Effector CD8-positive, alpha-beta T cell (primary cell): ENCODE results near the gene PDZD8.
"Not testable (repeated sequence)": the region's sequence is repeated elsewhere in the genome, so short reads cannot be mapped to it uniquely, and the experiment has no call there.

Experiments used
- DNase-seq: peaks from one replicate; lab custom pipeline; 2025; lab: John Stamatoyannopoulos, UW

Gene PDZD8

GRCh38 chr10:117348236-117348635 is 27.0 kb downstream of the PDZD8 start:
- DNase-seq, result no peak

GRCh38 chr10:117346574-117346973 is 28.7 kb downstream of the PDZD8 start:
- DNase-seq, result no peak

GRCh38 chr10:117345143-117345542 is 30.1 kb downstream of the PDZD8 start:
- DNase-seq, result no peak

- DNase-seq, result no peak
Measured at GRCh38 chr10:117342641-117343040, 32.6 kb downstream of the PDZD8 start.

- no peak for DNase-seq
Measured at GRCh38 chr10:117341061-117341460, 34.2 kb downstream of the PDZD8 start.

- no peak for DNase-seq
Measured at GRCh38 chr10:117339979-117340378, 35.3 kb downstream of the PDZD8 start.

- no peak for DNase-seq
Measured at GRCh38 chr10:117339578-117339977, 35.7 kb downstream of the PDZD8 start.

GRCh38 chr10:117334926-117335325 is 40.3 kb downstream of the PDZD8 start:
- DNase-seq, result no peak

GRCh38 chr10:117334066-117334465 is 41.2 kb downstream of the PDZD8 start:
- no peak for DNase-seq

- DNase-seq, result no peak
Measured at GRCh38 chr10:117327262-117327661, 48.0 kb downstream of the PDZD8 start.

- no peak for DNase-seq
Measured at GRCh38 chr10:117324367-117324766, 50.9 kb downstream of the PDZD8 start.

- no peak for DNase-seq
Measured at GRCh38 chr10:117322260-117322659, 53.0 kb downstream of the PDZD8 start.

GRCh38 chr10:117320050-117320665 is 55.1 kb downstream of the PDZD8 start:
- no peak for DNase-seq

- no peak for DNase-seq
Measured at GRCh38 chr10:117318909-117319308, 56.3 kb downstream of the PDZD8 start.

- DNase-seq, result no peak
Measured at GRCh38 chr10:117316701-117317100, 58.5 kb downstream of the PDZD8 start.

- no peak for DNase-seq
Measured at GRCh38 chr10:117313641-117314040, 61.6 kb downstream of the PDZD8 start.

- no peak for DNase-seq
Measured at GRCh38 chr10:117312430-117312829, 62.8 kb downstream of the PDZD8 start.

- DNase-seq, result no peak
Measured at GRCh38 chr10:117311261-117311660, 64.0 kb downstream of the PDZD8 start.

- no peak for DNase-seq
Measured at GRCh38 chr10:117306674-117307073, 68.6 kb downstream of the PDZD8 start.

- DNase-seq, result not testable (repeated sequence)
Measured at GRCh38 chr10:117303451-117303850, 71.8 kb downstream of the PDZD8 start.

- DNase-seq, result no peak
Measured at GRCh38 chr10:117300671-117301070, 74.6 kb downstream of the PDZD8 start.

- DNase-seq, result no peak
Measured at GRCh38 chr10:117299435-117299834, 75.8 kb downstream of the PDZD8 start.

- no peak for DNase-seq
Measured at GRCh38 chr10:117298219-117298618, 77.0 kb downstream of the PDZD8 start.

- no peak for DNase-seq
Measured at GRCh38 chr10:117294735-117295134, 80.5 kb downstream of the PDZD8 start.
